Spleen (tissue), 11 donors: ENCODE results near the gene PPFIA2. TPM values are rescaled to one million over a fixed set of nuclear protein-coding genes. Genes with fewer than 3 reads are reported as not detected.
"Not testable (repeated sequence)": the region's sequence is repeated elsewhere in the genome, so short reads cannot be mapped to it uniquely, and the experiment has no call there.

Experiments used
- DNase-seq: peaks from one replicate; pipeline ENCODE4 v3.0.0-alpha.2; 2020
- H3K27ac ChIP-seq, 8 donors: fragments of 200-600 bp; sonication (generic) in 7 of 8; 1 replicate in 4 of 8; 2 replicates in 4 of 8; pipeline versions ENCODE4 v1.5.0 to v1.8.0; 2016 to 2021; ENCODE audit warnings: inconsistent platforms in 4 of 8, mild to moderate bottlenecking in 4 of 8, moderate library complexity in 1 of 8
- H3K27me3 ChIP-seq, 7 donors: fragments of 200-600 bp; sonication (generic) in 6 of 7; replicated peaks in 1 of 7; 1 replicate in 4 of 7; 2 replicates in 3 of 7; pipeline versions ENCODE4 v1.5.0 to v1.8.0; 2016 to 2021; ENCODE audit warnings: inconsistent platforms in 3 of 7, mild to moderate bottlenecking in 1 of 7
- H3K36me3 ChIP-seq, 6 donors: fragments of 200-600 bp; sonication (generic) in 5 of 6; 1 replicate in 4 of 6; 2 replicates in 2 of 6; pipeline versions ENCODE4 v1.5.0 to v1.8.0; 2016 to 2021; ENCODE audit warnings: inconsistent platforms in 2 of 6
- H3K4me1 ChIP-seq, 6 donors: fragments of 200-600 bp; sonication (generic) in 5 of 6; 1 replicate in 3 of 6; 2 replicates in 3 of 6; pipeline versions ENCODE4 v1.5.0 to v1.8.0; 2016 to 2021; ENCODE audit warnings: inconsistent platforms in 3 of 6
- H3K4me3 ChIP-seq, 8 donors: fragments of 200-600 bp; sonication (generic) in 7 of 8; 1 replicate in 4 of 8; 2 replicates in 4 of 8; pipeline versions ENCODE4 v1.5.0 to v1.8.0; 2016 to 2021; ENCODE audit warnings: inconsistent platforms in 4 of 8, mild to moderate bottlenecking in 4 of 8, moderate library complexity in 2 of 8
- H3K9me3 ChIP-seq, 8 donors: fragments of 200-600 bp; sonication (generic) in 7 of 8; 1 replicate in 4 of 8; 2 replicates in 4 of 8; pipeline versions ENCODE4 v1.5.0 to v1.8.0; 2016 to 2021; ENCODE audit warnings: inconsistent platforms in 4 of 8
- POLR2A ChIP-seq, 3 donors: fragments of 450-650 bp; IDR thresholded peaks; one replicate each; pipeline ENCODE4 v1.5.1; 2017; ENCODE audit warnings: antibody characterized with exemption in 3 of 3, mild to moderate bottlenecking in 1 of 3
- POLR2AphosphoS5 ChIP-seq, 3 donors: sonication (generic); formaldehyde crosslinking; IDR thresholded peaks; one replicate each; pipeline ENCODE4 v1.5.1; 2017; ENCODE audit warnings: antibody characterized with exemption in 3 of 3
- WGBS, 5 donors: extraction: QIAGEN DNeasy Blood & Tissue Kit in 3 of 5; methylation state at CpG; one replicate each; pipeline versions ENCODE4 v1.1.5 to v1.1.7; 2013 to 2018; 5-methylcytosine and 5-hydroxymethylcytosine counted together
- intact Hi-C: fragments of 100-400 bp; cut with DNase I; formaldehyde crosslinking; loops from one replicate; pipeline ENCODE4 v1.15.0; 2023; ENCODE audit warnings: low total_unique reads
- polyA plus RNA-seq, 3 donors: library from polyadenylated mRNA; stranded (reverse); fragments of 200-250 nt; gene quantifications; one replicate each; pipeline ENCODE4 v1.2.1, GENCODE V29; 2013
- total RNA-seq, 7 donors: library from RNA; depleted of rRNA in 3 of 7; stranded (reverse); fragments of >200 nt in 3 of 7; fragmentation: NEBNext Ultra II Directional in 4 of 7; extraction: Animal tissue kit (Norgen Biotek cat#: 25700) in 4 of 7; gene quantifications; one replicate each; pipeline versions ENCODE4 v1.1.0 to v1.2.1, GENCODE V29; 2016 to 2021
- TF ChIP-seq, protein P1 (sequence below), 11 experiments: fragments of 200-600 bp in 7 of 11; fragments of 450-650 bp in 4 of 11; sonication (generic) in 4 of 11; IDR thresholded peaks in 8 of 11; conservative IDR thresholded peaks in 3 of 11; 1 replicate in 7 of 11; 2 replicates in 4 of 11; pipeline versions ENCODE4 v1.4.0 to v1.8.0; 2016 to 2021; ENCODE audit warnings: antibody characterized with exemption in 11 of 11, inconsistent platforms in 4 of 11, mild to moderate bottlenecking in 1 of 11
- donor health status: healthy with polysubstance abuse.
- donor health status: DM: no; HTN: no; CAD: no; lungs with moderate emphysema.
- donor health status: DM: no; HTN: no; CAD: no.
- donor health status: Bipolar disorder and iron deficiency.
- donor health status: healthy.
- donor health status: DM: no; HTN: no; CAD: no.
- donor health status: DM: yes; HTN: yes; CAD: no.

PPFIA2 gene
- total and polyA plus RNA-seq, 10 donors: 0.04 to 1.1 (median 0.27) TPM; not detected in 2

DNA sequence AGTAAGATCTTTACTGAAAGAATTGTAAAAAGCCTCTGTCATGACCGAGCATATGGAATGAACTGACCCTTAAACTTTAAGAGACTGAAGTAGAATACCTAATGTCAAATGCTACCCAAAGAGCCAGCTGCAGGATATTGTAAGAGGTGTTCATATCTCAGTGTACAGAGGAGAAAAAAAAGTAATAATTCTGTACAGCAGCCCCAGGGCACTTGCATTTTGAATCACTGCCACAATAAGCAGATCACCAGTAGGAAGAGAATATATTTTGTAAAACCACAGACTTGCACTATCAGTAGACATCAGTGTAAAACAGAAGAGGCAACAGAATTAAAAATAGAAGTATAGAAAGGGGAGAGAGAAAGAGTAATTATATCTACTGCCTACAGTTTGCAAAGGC lies 162.6 kb downstream of the PPFIA2 start:
- H3K36me3 ChIP-seq: no peaks in the 10 kb centered on the region
- no peak for DNase-seq
- H3K27me3 ChIP-seq: no peaks in the 10 kb centered on the region
- intact Hi-C loops: no loop called here
- WGBS, 5 donors: 61 to 73% (median 70%) methylated on average over 1 of the region's 1 CpG
- peaks cover 0 to 6% (median 0%) of the 10 kb centered on the region in 8 donors for H3K9me3 ChIP-seq
- H3K4me3 ChIP-seq: no peak overlapping the region
- TF ChIP-seq POLR2A (IDR thresholded peaks at IDR 0.05) (no peak), POLR2AphosphoS5 (IDR thresholded peaks at IDR 0.05) (no peak)
- TF ChIP-seq, protein P1, sequence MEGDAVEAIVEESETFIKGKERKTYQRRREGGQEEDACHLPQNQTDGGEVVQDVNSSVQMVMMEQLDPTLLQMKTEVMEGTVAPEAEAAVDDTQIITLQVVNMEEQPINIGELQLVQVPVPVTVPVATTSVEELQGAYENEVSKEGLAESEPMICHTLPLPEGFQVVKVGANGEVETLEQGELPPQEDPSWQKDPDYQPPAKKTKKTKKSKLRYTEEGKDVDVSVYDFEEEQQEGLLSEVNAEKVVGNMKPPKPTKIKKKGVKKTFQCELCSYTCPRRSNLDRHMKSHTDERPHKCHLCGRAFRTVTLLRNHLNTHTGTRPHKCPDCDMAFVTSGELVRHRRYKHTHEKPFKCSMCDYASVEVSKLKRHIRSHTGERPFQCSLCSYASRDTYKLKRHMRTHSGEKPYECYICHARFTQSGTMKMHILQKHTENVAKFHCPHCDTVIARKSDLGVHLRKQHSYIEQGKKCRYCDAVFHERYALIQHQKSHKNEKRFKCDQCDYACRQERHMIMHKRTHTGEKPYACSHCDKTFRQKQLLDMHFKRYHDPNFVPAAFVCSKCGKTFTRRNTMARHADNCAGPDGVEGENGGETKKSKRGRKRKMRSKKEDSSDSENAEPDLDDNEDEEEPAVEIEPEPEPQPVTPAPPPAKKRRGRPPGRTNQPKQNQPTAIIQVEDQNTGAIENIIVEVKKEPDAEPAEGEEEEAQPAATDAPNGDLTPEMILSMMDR (IDR thresholded peaks at IDR 0.05 in 8 of 11, conservative IDR thresholded peaks at IDR 0.05 in 3 of 11): no peak
- H3K4me1 ChIP-seq: no peaks in the 10 kb centered on the region
- no peak overlapping the region for H3K27ac ChIP-seq

DNA sequence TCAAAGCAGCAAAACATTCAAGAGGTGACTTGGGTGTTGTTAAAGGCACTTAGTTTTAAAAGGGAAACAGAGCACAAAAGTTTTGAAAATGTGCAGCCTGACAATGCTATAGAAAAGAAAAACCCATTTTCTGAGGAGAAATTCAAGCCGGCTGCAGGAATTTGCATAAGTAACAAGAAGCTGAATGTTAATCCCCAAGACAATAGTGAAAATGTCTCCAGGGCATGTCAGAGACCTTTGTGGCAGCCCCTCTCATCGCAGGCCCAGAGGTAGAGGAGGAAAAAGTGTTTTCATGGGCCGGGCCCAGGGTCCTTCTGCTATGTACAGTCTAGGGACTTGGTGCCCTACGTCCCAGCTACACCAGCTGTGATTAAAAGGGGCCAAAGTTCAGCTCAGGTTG lies 167.9 kb downstream of the PPFIA2 start:
- DNase-seq: peak; percentile 43
- intact Hi-C loops: no loop called here
- no peaks in the 10 kb centered on the region for H3K36me3 ChIP-seq
- H3K9me3 ChIP-seq: peaks cover 0 to 22% (median 14%) of the 10 kb centered on the region in 8 donors
- H3K27me3 ChIP-seq: no peaks in the 10 kb centered on the region
- H3K27ac ChIP-seq: no peak overlapping the region
- 67 to 88% (median 69%) methylated on average over 4 of the region's 4 CpGs for WGBS, 5 donors
- TF ChIP-seq POLR2AphosphoS5 (IDR thresholded peaks at IDR 0.05): no peak
- TF ChIP-seq POLR2A (IDR thresholded peaks at IDR 0.05): no peak
- TF ChIP-seq, protein P1 (IDR thresholded peaks at IDR 0.05 in 8 of 11, conservative IDR thresholded peaks at IDR 0.05 in 3 of 11): no peak
- no peaks in the 10 kb centered on the region for H3K4me1 ChIP-seq
- no peak overlapping the region for H3K4me3 ChIP-seq

DNA sequence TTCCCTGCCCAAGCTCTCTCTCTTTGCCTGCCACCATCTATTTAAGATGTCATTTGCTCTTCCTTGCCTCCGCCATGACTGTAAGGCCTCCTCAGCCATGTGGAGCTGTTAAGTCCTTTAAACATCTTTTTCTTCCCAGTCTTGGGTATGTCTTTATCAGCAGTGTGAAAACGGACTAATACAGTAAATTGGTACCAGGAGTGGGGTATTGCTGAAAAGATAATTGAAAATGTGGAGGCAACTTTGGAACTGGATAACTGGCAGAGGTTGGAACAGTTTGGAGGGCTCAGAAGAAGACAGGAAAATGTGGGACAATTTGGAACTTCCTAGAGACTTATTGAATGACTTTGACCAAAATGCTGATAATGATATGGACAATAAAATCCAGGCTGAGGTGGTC lies 168.4 kb downstream of the PPFIA2 start:
- H3K9me3 ChIP-seq: peaks cover 0 to 22% (median 14%) of the 10 kb centered on the region in 8 donors
- DNase-seq, H3K27ac ChIP-seq, H3K4me1 ChIP-seq, H3K36me3 ChIP-seq, intact Hi-C loops, H3K27me3 ChIP-seq, H3K4me3 ChIP-seq: not testable (repeated sequence)
- 74 to 85% (median 79%) methylated on average over 2 of the region's 2 CpGs for whole genome bisulfite sequencing, 5 donors

DNA sequence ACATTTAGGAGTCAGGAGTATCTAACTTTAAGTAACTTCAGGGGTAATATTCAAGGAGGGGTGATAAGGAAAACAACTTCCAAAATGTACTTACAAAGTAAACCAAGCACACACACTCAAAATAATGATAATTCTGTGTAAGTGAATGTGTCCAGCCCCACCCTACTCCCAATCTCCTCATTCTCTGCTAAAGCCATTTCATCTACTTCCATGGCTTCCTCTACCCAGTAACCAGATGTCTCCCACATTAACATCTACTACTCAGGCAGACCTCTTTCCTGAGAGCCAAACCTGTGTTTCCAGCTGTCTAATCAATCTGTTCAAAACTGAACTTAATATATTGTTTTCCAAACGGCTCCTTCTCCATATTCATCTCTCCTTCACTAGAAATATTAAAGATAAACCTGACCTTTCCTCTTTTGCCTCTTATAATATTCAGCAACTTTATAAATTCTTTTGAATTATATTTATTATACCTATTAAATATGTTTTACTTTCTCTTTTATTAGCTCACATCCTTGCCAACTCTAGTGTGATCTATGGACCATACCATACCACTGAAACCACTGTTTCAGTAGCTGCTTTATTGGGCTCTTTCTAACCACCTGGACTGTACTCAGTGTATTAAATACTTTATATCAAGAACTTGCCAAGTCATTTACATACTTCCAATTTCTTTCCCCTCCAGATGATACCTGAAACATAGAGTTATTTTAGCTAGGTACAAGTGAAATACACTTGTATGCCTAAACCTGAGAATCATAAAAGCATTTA lies 170.7 kb downstream of the PPFIA2 start:
- no peaks in the 10 kb centered on the region for H3K4me1 ChIP-seq
- DNase-seq: no peak

More for the DNA sequence above, 170.7 kb downstream of the PPFIA2 start:
- H3K9me3 ChIP-seq: peaks cover 0 to 22% (median 14%) of the 10 kb centered on the region in 8 donors
- TF ChIP-seq, protein P1 (IDR thresholded peaks at IDR 0.05 in 8 of 11, conservative IDR thresholded peaks at IDR 0.05 in 3 of 11): no peak
- H3K36me3 ChIP-seq: no peaks in the 10 kb centered on the region
- H3K27me3 ChIP-seq: no peaks in the 10 kb centered on the region
- H3K4me3 ChIP-seq: no peak overlapping the region
- intact Hi-C loops: no loop called here
- no peak overlapping the region for H3K27ac ChIP-seq
- 67 to 92% (median 72%) methylated on average over 1 of the region's 1 CpG for WGBS, 5 donors
